A549 (cell line): ENCODE results near the gene CCDC33. TPM values are rescaled to one million over a fixed set of nuclear protein-coding genes. Genes with fewer than 3 reads are reported as not detected.

Experiments used
- ATAC-seq, 2 experiments: fragments of 200-7000 bp in 1 of 2; fragments of >200 bp in 1 of 2; cut with Nextera tagmentation in 1 of 2; cut with Tn5 transposase in 1 of 2; 3 replicates each; pipeline versions ENCODE4 v1.8.0 to v1.9.1; 2018 to 2020; ENCODE audit warnings: mild to moderate bottlenecking in 1 of 2, moderate library complexity in 1 of 2
- CTCF ChIA-PET: fragments of 300-600 bp; sonication (Branson Sonifier 250); formaldehyde crosslinking; extraction: SDS; loops from one replicate; lab custom pipeline; 2021; ENCODE audit warnings: antibody characterized with exemption, inconsistent platforms; lab: Yijun Ruan, JAX
- POLR2A ChIA-PET: fragments of 350-600 bp; formaldehyde crosslinking; extraction: SDS; loops from one replicate; lab custom pipeline; 2021; ENCODE audit warnings: antibody characterized with exemption, inconsistent platforms; lab: Yijun Ruan, JAX
- DNase-seq, 2 experiments: peaks; one replicate each; pipeline versions ENCODE4 v3.0.0 to v3.0.0-alpha.2; 2011 to 2016; ENCODE audit warnings: low read depth in 1 of 2, low spot score in 1 of 2
- FAIRE-seq: peaks from 2 replicates; lab custom pipeline; 2011; peaks lifted over from hg19 to GRCh38; lab: Jason Lieb, UNC
- H3K27ac ChIP-seq, 2 experiments: fragments of >200 bp; sonication (Bioruptor Twin); formaldehyde crosslinking; 3 replicates each; pipeline ENCODE4 v1.5.1; 2016 to 2017
- H3K4me1 ChIP-seq: fragments of >200 bp; sonication (Bioruptor Twin); formaldehyde crosslinking; 3 replicates; pipeline ENCODE4 v1.6.1; 2016
- H3K4me2 ChIP-seq: fragments of >200 bp; sonication (Bioruptor Twin); formaldehyde crosslinking; 3 replicates; pipeline ENCODE4 v1.6.1; 2016
- H3K4me3 ChIP-seq: fragments of >200 bp; sonication (Bioruptor Twin); formaldehyde crosslinking; 3 replicates; pipeline ENCODE4 v1.5.1; 2016
- H3K9me3 ChIP-seq: fragments of >200 bp; sonication (Bioruptor Twin); formaldehyde crosslinking; 3 replicates; pipeline ENCODE4 v1.6.1; 2016
- ATOH8 ChIP-seq: fragments of 250-450 bp; sonication (Bioruptor Pico); IDR thresholded peaks from 2 replicates; pipeline ENCODE4 v1.5.0; 2020; ENCODE audit warnings: low read depth, mild to moderate bottlenecking, moderate library complexity
- CBX8 ChIP-seq: fragments of 200-600 bp; sonication (generic); IDR thresholded peaks from 2 replicates; pipeline ENCODE4 v1.6.1; 2016
- CHD4 ChIP-seq: fragments of 200-600 bp; sonication (generic); IDR thresholded peaks from 2 replicates; pipeline ENCODE4 v1.6.1; 2016; ENCODE audit warnings: antibody characterized with exemption, mild to moderate bottlenecking, borderline replicate concordance
- EHMT2 ChIP-seq: fragments of 200-600 bp; sonication (generic); IDR thresholded peaks from 2 replicates; pipeline ENCODE4 v1.6.1; 2016; ENCODE audit warnings: antibody characterized with exemption, low read depth, mild to moderate bottlenecking, moderate library complexity
- FOSB ChIP-seq: fragments of 250-450 bp; sonication (Bioruptor Pico); IDR thresholded peaks from 2 replicates; pipeline ENCODE4 v1.5.0; 2020; ENCODE audit warnings: mild to moderate bottlenecking, moderate library complexity
- GATA3 ChIP-seq: IDR thresholded peaks from 2 replicates; pipeline ENCODE4 v1.6.1; 2012; ENCODE audit warnings: borderline replicate concordance
- HES2 ChIP-seq: fragments of >200 bp; sonication (Bioruptor Twin); formaldehyde crosslinking; IDR thresholded peaks from 2 replicates; pipeline ENCODE4 v1.6.1; 2016
- HEYL ChIP-seq: fragments of 250-450 bp; sonication (Bioruptor Pico); IDR thresholded peaks from 2 replicates; pipeline ENCODE4 v1.8.0; 2021; ENCODE audit warnings: mild to moderate bottlenecking, moderate library complexity
- HOXA7 ChIP-seq: fragments of 250-450 bp; sonication (Bioruptor Pico); IDR thresholded peaks from 2 replicates; pipeline ENCODE4 v1.5.0; 2020; ENCODE audit warnings: mild to moderate bottlenecking, moderate library complexity
- JUNB ChIP-seq: fragments of >200 bp; sonication (Bioruptor Twin); formaldehyde crosslinking; IDR thresholded peaks from 2 replicates; pipeline ENCODE4 v1.6.1; 2016
- KDM1A ChIP-seq: fragments of 200-600 bp; sonication (generic); IDR thresholded peaks from 2 replicates; pipeline ENCODE4 v1.6.1; 2016; ENCODE audit warnings: low read depth, mild to moderate bottlenecking
- KDM5A ChIP-seq: fragments of 200-600 bp; sonication (generic); IDR thresholded peaks from 2 replicates; pipeline ENCODE4 v1.6.1; 2016; ENCODE audit warnings: antibody characterized with exemption, mild to moderate bottlenecking
- RARB ChIP-seq: fragments of 250-450 bp; sonication (Bioruptor Pico); IDR thresholded peaks from 2 replicates; pipeline ENCODE4 v1.8.0; 2021; ENCODE audit warnings: mild to moderate bottlenecking, moderate library complexity
- RCOR1 ChIP-seq: fragments of 150-350 bp; IDR thresholded peaks from 2 replicates; pipeline ENCODE4 v1.6.1; 2014; ENCODE audit warnings: antibody characterized with exemption, low read length, low read depth
- TP53 ChIP-seq: fragments of 250-450 bp; sonication (Bioruptor Pico); IDR thresholded peaks from 2 replicates; pipeline ENCODE4 v1.5.0; 2021; ENCODE audit warnings: mild to moderate bottlenecking, moderate library complexity
- ZSCAN20 ChIP-seq: fragments of 250-450 bp; sonication (Bioruptor Pico); IDR thresholded peaks from 2 replicates; pipeline ENCODE4 v1.8.0; 2022; ENCODE audit warnings: mild to moderate bottlenecking, moderate library complexity
- WGBS: methylation state at CpG from one replicate; pipeline ENCODE4 v1.1.6; 2017; ENCODE audit errors: missing lambda C conversion rate; 5-methylcytosine and 5-hydroxymethylcytosine counted together
- polyA plus RNA-seq, 4 experiments: library from polyadenylated mRNA; depleted of rRNA in 3 of 4; stranded (reverse); fragments of >200 nt; fragmentation: RNase III in 1 of 4; extraction: RNeasy Plus Mini Kit Qiagen cat#74134 plus additional on column Dnase treatment in 1 of 4; gene quantifications; 2 replicates in 3 of 4; 3 replicates in 1 of 4; pipeline ENCODE4 v1.2.3, GENCODE V29; 2011 to 2017
- TF ChIP-seq, protein P1 (sequence below): fragments of 450-650 bp; IDR thresholded peaks from 2 replicates; pipeline ENCODE4 v1.6.1; 2014; ENCODE audit warnings: antibody characterized with exemption
- TF ChIP-seq, protein P2 (sequence below): IDR thresholded peaks from 2 replicates; pipeline ENCODE4 v1.6.1; 2012
- TF ChIP-seq, protein P3 (sequence below): fragments of >200 bp; sonication (Bioruptor Twin); formaldehyde crosslinking; IDR thresholded peaks from 3 replicates; pipeline ENCODE4 v1.5.1; 2016
- TF ChIP-seq, protein P4 (sequence below): fragments of 250-450 bp; sonication (Bioruptor Pico); IDR thresholded peaks from 2 replicates; pipeline ENCODE4 v1.5.0; 2021; ENCODE audit warnings: mild to moderate bottlenecking, moderate library complexity, borderline replicate concordance

The CCDC33 gene
- polyA plus RNA-seq, 2 of the 4 experiments (the other 2 are of a cell fraction): 5.9 to 9.2 TPM

- 67% methylated on average over 3 of the region's 5 CpGs for WGBS
- DNase-seq (no peak), ATAC-seq (no peak), FAIRE-seq (no peak)
- Histone ChIP-seq H3K9me3 (no peaks in the 10 kb centered on the region), H3K4me1 (no peaks in the 10 kb centered on the region), H3K4me2 (no peak overlapping the region), H3K4me3 (no peak overlapping the region), H3K27ac (no peak overlapping the region)
- ChIA-PET POLR2A (no interaction called here), CTCF (interaction anchor here (5.6 kb wide), 1 partner anchor 12 kb away, joined by 50 read pairs; no protein-coding TSS in a partner anchor)
- no peak for TF ChIP-seq FOSB (CRISPR knock-in tag)
- TF ChIP-seq ATOH8: no peak
- TF ChIP-seq HEYL (CRISPR knock-in tag): no peak
- no peak for TF ChIP-seq KDM1A
- TF ChIP-seq, protein P1, sequence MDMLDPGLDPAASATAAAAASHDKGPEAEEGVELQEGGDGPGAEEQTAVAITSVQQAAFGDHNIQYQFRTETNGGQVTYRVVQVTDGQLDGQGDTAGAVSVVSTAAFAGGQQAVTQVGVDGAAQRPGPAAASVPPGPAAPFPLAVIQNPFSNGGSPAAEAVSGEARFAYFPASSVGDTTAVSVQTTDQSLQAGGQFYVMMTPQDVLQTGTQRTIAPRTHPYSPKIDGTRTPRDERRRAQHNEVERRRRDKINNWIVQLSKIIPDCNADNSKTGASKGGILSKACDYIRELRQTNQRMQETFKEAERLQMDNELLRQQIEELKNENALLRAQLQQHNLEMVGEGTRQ: no peak
- TF ChIP-seq TP53: no peak
Observed at GRCh38 chr15:74333662-74334061, 97.5 kb downstream of the CCDC33 start.

GRCh38 chr15:74334127-74334526, 98.0 kb downstream of the CCDC33 start:
- Histone ChIP-seq H3K4me2 (no peak overlapping the region), H3K4me3 (no peak overlapping the region), H3K4me1 (no peaks in the 10 kb centered on the region), H3K9me3 (no peaks in the 10 kb centered on the region), H3K27ac (no peak overlapping the region)
- no peak for FAIRE-seq
- no peak for DNase-seq
- POLR2A ChIA-PET: no interaction called here
- no peak for TF ChIP-seq RCOR1
- no peak for TF ChIP-seq CHD4
- TF ChIP-seq HES2: no peak
- no peak for TF ChIP-seq RARB
- no peak for TF ChIP-seq GATA3
- CTCF ChIA-PET: interaction anchor here (3.4 kb wide), 1 partner anchor 11 kb away, joined by 20 read pairs; no protein-coding TSS in a partner anchor
- 71% methylated on average over 1 of the region's 1 CpG for WGBS
- no peak for ATAC-seq

DNA sequence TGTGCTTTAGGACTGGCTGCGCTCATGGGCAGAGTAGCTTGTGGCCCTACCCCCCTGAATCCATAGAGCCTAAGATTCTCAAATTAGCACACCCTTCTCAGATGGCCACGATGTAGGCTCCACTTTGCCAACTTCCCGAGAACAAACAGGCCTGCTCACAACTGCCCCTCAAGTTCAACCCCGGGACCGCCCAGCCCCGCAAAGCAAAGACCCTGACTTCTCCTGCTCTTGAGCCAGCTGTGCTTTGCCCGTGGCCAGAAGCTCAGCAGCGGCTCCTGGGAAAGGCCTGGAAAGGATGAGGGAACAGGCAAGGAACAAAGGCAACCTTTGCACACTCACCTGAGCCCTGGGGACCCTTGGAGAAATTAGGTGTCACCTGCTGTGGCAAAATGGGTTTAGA, 99.3 kb downstream of the CCDC33 start:
- POLR2A ChIA-PET: no interaction called here
- no peak for TF ChIP-seq ATOH8
- TF ChIP-seq ZSCAN20: no peak
- TF ChIP-seq, protein P2, sequence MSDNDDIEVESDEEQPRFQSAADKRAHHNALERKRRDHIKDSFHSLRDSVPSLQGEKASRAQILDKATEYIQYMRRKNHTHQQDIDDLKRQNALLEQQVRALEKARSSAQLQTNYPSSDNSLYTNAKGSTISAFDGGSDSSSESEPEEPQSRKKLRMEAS: no peak
- TF ChIP-seq, protein P3, sequence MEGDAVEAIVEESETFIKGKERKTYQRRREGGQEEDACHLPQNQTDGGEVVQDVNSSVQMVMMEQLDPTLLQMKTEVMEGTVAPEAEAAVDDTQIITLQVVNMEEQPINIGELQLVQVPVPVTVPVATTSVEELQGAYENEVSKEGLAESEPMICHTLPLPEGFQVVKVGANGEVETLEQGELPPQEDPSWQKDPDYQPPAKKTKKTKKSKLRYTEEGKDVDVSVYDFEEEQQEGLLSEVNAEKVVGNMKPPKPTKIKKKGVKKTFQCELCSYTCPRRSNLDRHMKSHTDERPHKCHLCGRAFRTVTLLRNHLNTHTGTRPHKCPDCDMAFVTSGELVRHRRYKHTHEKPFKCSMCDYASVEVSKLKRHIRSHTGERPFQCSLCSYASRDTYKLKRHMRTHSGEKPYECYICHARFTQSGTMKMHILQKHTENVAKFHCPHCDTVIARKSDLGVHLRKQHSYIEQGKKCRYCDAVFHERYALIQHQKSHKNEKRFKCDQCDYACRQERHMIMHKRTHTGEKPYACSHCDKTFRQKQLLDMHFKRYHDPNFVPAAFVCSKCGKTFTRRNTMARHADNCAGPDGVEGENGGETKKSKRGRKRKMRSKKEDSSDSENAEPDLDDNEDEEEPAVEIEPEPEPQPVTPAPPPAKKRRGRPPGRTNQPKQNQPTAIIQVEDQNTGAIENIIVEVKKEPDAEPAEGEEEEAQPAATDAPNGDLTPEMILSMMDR: no peak
- no peak for TF ChIP-seq KDM5A
- no peak for TF ChIP-seq RCOR1
- no peak for TF ChIP-seq EHMT2
- no peak for TF ChIP-seq CBX8
- no peak for TF ChIP-seq JUNB
- TF ChIP-seq HOXA7 (CRISPR knock-in tag): no peak
- TF ChIP-seq, protein P4, sequence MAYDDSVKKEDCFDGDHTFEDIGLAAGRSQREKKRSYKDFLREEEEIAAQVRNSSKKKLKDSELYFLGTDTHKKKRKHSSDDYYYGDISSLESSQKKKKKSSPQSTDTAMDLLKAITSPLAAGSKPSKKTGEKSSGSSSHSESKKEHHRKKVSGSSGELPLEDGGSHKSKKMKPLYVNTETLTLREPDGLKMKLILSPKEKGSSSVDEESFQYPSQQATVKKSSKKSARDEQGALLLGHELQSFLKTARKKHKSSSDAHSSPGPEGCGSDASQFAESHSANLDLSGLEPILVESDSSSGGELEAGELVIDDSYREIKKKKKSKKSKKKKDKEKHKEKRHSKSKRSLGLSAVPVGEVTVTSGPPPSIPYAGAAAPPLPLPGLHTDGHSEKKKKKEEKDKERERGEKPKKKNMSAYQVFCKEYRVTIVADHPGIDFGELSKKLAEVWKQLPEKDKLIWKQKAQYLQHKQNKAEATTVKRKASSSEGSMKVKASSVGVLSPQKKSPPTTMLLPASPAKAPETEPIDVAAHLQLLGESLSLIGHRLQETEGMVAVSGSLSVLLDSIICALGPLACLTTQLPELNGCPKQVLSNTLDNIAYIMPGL (CRISPR knock-in tag): no peak
- TF ChIP-seq, all 56 proteins: peak for 0
- ATAC-seq: no peak
- H3K4me1 ChIP-seq: no peaks in the 10 kb centered on the region
- H3K9me3 ChIP-seq: no peaks in the 10 kb centered on the region
- no peak overlapping the region for H3K4me2 ChIP-seq
- no peak for DNase-seq
- FAIRE-seq: no peak
- CTCF ChIA-PET: interaction anchor here (1.3 to 3.4 kb wide), 2 partner anchors 12 to 15 kb away, joined by 4 to 20 read pairs; no protein-coding TSS in a partner anchor
- H3K27ac ChIP-seq: no peak overlapping the region
- H3K4me3 ChIP-seq: no peak overlapping the region
- 76% methylated on average over 6 of the region's 8 CpGs for WGBS
